Central memory CD8-positive, alpha-beta T cell (primary cell): ENCODE data around the gene UACA.

Experiments used
- ATAC-seq: fragments of 150-1000 bp; cut with Tn5 transposase; replicated peaks from 2 replicates; pipeline ENCODE4 v1.10.0; 2022; ENCODE audit warnings: mild to moderate bottlenecking, moderate FRiP score, moderate number of reproducible peaks; ENCODE audit not compliant: poor library complexity, severe bottlenecking; ENCODE audit errors: extremely low read depth
- DNase-seq, 2 donors: peaks; one replicate each; pipeline ENCODE4 v3.0.0; 2021; ENCODE audit warnings: low spot score in 2 of 2
- H3K27ac Mint-ChIP-seq: one replicate; pipeline ENCODE4 v1.8.0; 2022; ENCODE audit warnings: low read depth, mild to moderate bottlenecking, moderate library complexity, mixed read lengths
- H3K27me3 Mint-ChIP-seq: one replicate; pipeline ENCODE4 v1.8.0; 2022; ENCODE audit warnings: mixed read lengths
- H3K36me3 Mint-ChIP-seq: one replicate; pipeline ENCODE4 v1.8.0; 2022; ENCODE audit warnings: mild to moderate bottlenecking, moderate library complexity, mixed read lengths; ENCODE audit not compliant: insufficient read depth
- H3K4me1 Mint-ChIP-seq: one replicate; pipeline ENCODE4 v1.8.0; 2022; ENCODE audit warnings: mixed read lengths
- H3K4me3 Mint-ChIP-seq: one replicate; pipeline ENCODE4 v1.8.0; 2022; ENCODE audit warnings: mild to moderate bottlenecking, moderate library complexity, mixed read lengths
- H3K9me3 Mint-ChIP-seq: one replicate; pipeline ENCODE4 v1.8.0; 2022; ENCODE audit warnings: mixed read lengths

Gene UACA

GRCh38 chr15:70775160-70775559, 11.8 kb upstream of the UACA start:
- H3K4me1 Mint-ChIP-seq, result no peaks in the 10 kb centered on the region
- no peaks in the 10 kb centered on the region for H3K36me3 Mint-ChIP-seq
- DNase-seq (no peak), ATAC-seq (no peak)
- peaks cover 59% of the 10 kb centered on the region for H3K27me3 Mint-ChIP-seq
- H3K4me3 Mint-ChIP-seq, result no peak overlapping the region
- no peaks in the 10 kb centered on the region for H3K9me3 Mint-ChIP-seq
- no peak overlapping the region for H3K27ac Mint-ChIP-seq

GRCh38 chr15:70772402-70772801, 9.0 kb upstream of the UACA start:
- no peak for DNase-seq
- H3K27me3 Mint-ChIP-seq, result peaks cover 38% of the 10 kb centered on the region
- no peak overlapping the region for H3K27ac Mint-ChIP-seq
- no peak for ATAC-seq
- no peak overlapping the region for H3K4me3 Mint-ChIP-seq
- H3K4me1 Mint-ChIP-seq, result no peaks in the 10 kb centered on the region
- no peaks in the 10 kb centered on the region for H3K36me3 Mint-ChIP-seq
- no peaks in the 10 kb centered on the region for H3K9me3 Mint-ChIP-seq

GRCh38 chr15:70770863-70771262, 7.5 kb upstream of the UACA start:
- Mint-ChIP-seq H3K4me1 (no peaks in the 10 kb centered on the region), H3K27ac (no peak overlapping the region), H3K36me3 (no peaks in the 10 kb centered on the region), H3K9me3 (no peaks in the 10 kb centered on the region), H3K27me3 (peaks cover 37% of the 10 kb centered on the region), H3K4me3 (no peak overlapping the region)
- DNase-seq, result no peak
- no peak for ATAC-seq

- Mint-ChIP-seq H3K4me1 (peaks cover 6% of the 10 kb centered on the region), H3K27me3 (peaks cover 58% of the 10 kb centered on the region), H3K4me3 (no peak overlapping the region), H3K36me3 (no peaks in the 10 kb centered on the region), H3K27ac (no peak overlapping the region), H3K9me3 (no peaks in the 10 kb centered on the region)
- DNase-seq, result no peak
- ATAC-seq, result no peak
Measured at GRCh38 chr15:70768257-70768883, 5.0 kb upstream of the UACA start.

- Mint-ChIP-seq H3K4me3 (no peak overlapping the region), H3K36me3 (no peaks in the 10 kb centered on the region), H3K4me1 (peaks cover 6% of the 10 kb centered on the region), H3K9me3 (no peaks in the 10 kb centered on the region), H3K27ac (no peak overlapping the region), H3K27me3 (peaks cover 54% of the 10 kb centered on the region)
- DNase-seq, result no peak
- ATAC-seq, result no peak
Measured at GRCh38 chr15:70767667-70768066, 4.3 kb upstream of the UACA start.

- ATAC-seq, result no peak
- H3K27me3 Mint-ChIP-seq, result peaks cover 51% of the 10 kb centered on the region
- peaks cover 6% of the 10 kb centered on the region for H3K4me1 Mint-ChIP-seq
- no peaks in the 10 kb centered on the region for H3K36me3 Mint-ChIP-seq
- DNase-seq, result no peak
- H3K27ac Mint-ChIP-seq, result no peak overlapping the region
- H3K4me3 Mint-ChIP-seq, result no peak overlapping the region
- H3K9me3 Mint-ChIP-seq, result no peaks in the 10 kb centered on the region
Measured at GRCh38 chr15:70766597-70766996, 3.2 kb upstream of the UACA start.

GRCh38 chr15:70765504-70766281, 2.3 kb upstream of the UACA start:
- DNase-seq (no peak), ATAC-seq (no peak)
- Mint-ChIP-seq H3K27ac (no peak overlapping the region), H3K4me1 (peaks cover 6% of the 10 kb centered on the region), H3K9me3 (no peaks in the 10 kb centered on the region), H3K36me3 (no peaks in the 10 kb centered on the region), H3K4me3 (no peak overlapping the region), H3K27me3 (peaks cover 52% of the 10 kb centered on the region)

GRCh38 chr15:70763950-70764730, 782 bp upstream of the UACA start:
- Mint-ChIP-seq H3K27ac (no peak overlapping the region), H3K4me1 (peaks cover 6% of the 10 kb centered on the region), H3K9me3 (no peaks in the 10 kb centered on the region), H3K36me3 (no peaks in the 10 kb centered on the region), H3K27me3 (peaks cover 67% of the 10 kb centered on the region), H3K4me3 (peak overlapping the region; percentile 71)
- DNase-seq (no peak), ATAC-seq (no peak)

GRCh38 chr15:70762469-70763119, 764 bp downstream of the UACA start:
- H3K27me3 Mint-ChIP-seq, result peaks cover 82% of the 10 kb centered on the region
- H3K9me3 Mint-ChIP-seq, result no peaks in the 10 kb centered on the region
- H3K36me3 Mint-ChIP-seq, result no peaks in the 10 kb centered on the region
- DNase-seq, result no peak
- peak overlapping the region; percentile 71 for H3K4me3 Mint-ChIP-seq
- peaks cover 6% of the 10 kb centered on the region for H3K4me1 Mint-ChIP-seq
- H3K27ac Mint-ChIP-seq, result no peak overlapping the region
- peak; percentile 9 for ATAC-seq

GRCh38 chr15:70761931-70762468, 1.4 kb downstream of the UACA start:
- ATAC-seq (no peak), DNase-seq (no peak)
- Mint-ChIP-seq H3K36me3 (no peaks in the 10 kb centered on the region), H3K4me3 (peak overlapping the region; percentile 71), H3K27me3 (peaks cover 88% of the 10 kb centered on the region), H3K27ac (no peak overlapping the region), H3K4me1 (peaks cover 6% of the 10 kb centered on the region), H3K9me3 (no peaks in the 10 kb centered on the region)

- Mint-ChIP-seq H3K27me3 (peaks cover 89% of the 10 kb centered on the region), H3K4me1 (peaks cover 6% of the 10 kb centered on the region), H3K27ac (no peak overlapping the region), H3K9me3 (no peaks in the 10 kb centered on the region), H3K4me3 (no peak overlapping the region), H3K36me3 (no peaks in the 10 kb centered on the region)
- DNase-seq (no peak), ATAC-seq (no peak)
Measured at GRCh38 chr15:70761046-70761445, 2.3 kb downstream of the UACA start.

GRCh38 chr15:70758790-70759462, 4.4 kb downstream of the UACA start:
- peaks cover 5% of the 10 kb centered on the region for H3K4me1 Mint-ChIP-seq
- DNase-seq (no peak), ATAC-seq (no peak)
- no peak overlapping the region for H3K27ac Mint-ChIP-seq
- no peaks in the 10 kb centered on the region for H3K36me3 Mint-ChIP-seq
- H3K9me3 Mint-ChIP-seq, result no peaks in the 10 kb centered on the region
- H3K27me3 Mint-ChIP-seq, result peaks cover 91% of the 10 kb centered on the region
- no peak overlapping the region for H3K4me3 Mint-ChIP-seq
